ENCODE data around the gene CRACR2A.

The CRACR2A gene

DNA sequence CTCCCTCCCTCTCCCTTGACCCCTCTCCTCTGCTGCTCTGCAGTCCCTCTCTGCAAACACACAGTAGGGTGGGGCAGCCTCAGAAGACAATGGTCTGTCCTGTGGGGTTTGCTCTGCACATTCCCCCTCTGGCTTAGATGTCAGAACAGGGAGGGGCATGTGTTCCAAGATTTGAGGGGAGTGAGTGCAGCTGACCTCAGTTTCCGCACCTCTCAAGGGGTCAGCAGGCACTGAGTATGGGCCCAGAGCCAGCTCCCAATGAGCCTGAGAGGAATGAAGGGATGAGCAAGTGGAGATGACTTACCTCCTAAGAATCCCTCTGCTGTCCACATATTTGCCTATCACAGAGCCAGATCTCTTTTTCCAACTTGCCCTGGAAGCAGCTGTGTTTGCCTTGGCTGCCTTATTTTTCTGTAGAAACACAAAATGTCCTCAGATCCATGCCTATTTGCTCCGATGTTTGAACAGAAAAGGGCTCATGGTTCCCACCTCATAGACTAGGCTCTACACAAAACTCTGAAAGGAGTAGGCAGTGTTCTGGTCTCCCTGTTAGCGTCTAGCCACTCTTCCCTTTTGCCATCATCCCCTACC is 111.4 kb downstream of the CRACR2A start:
- no peak for DNase-seq

DNA sequence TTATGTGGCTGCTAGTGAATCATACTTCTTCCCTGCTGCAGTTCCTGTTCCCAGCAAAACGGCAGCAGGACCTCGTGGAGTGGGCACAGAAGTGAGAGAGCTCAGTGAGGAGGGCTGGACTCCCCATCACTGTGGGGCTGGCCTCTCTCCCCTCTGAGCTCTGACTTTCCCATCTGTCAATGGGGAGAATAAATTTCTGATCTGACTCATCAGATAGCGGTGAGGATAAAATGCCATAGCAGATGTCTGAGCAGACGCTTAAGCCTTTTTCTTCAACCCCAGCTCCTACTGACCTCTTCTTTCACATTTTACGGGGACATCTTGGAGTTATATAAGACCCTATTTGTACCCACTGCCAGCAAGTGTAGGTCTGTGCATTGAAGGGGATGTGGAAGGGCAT is 116.6 kb downstream of the CRACR2A start:
- DNase-seq: no peak

DNA sequence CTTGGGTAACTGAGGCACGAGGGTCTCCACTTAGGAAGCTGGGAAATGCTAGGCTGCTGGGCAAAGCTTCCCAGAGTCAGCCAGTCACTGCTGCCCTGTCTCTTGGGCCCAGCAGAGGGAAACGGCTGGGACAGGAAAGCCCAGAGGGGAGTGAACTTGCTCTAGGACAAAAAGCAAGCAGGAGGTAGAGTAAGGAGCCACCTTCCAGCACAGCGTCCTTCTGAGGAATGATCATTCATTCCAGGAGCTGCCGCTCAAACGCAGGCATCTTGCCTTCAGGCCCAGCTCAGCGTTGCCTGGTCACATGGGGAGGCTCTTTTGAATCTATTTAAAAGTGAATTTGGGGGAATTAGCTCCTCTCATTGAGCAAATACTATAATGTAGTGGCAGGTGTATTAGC is 118.6 kb downstream of the CRACR2A start:
- no peak for DNase-seq

DNA sequence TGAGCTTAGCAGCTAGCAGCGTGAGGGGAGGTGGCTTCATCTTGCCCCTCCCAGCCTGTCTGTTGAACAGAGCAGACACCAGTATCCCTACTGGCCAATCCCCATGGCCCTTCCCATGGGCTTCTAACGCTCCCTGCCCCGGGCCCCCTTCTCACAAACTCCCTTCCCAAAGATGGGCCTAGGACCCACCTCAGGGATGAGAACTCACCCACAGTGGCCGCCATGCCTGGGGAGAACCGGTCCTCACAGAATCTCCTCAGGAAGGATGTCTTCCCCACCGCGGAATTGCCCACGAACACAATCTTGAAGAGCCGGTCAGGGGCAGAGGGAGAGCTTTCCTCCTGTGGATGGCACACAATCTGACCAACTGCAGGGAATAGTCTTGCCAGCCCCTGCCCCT is 119.5 kb downstream of the CRACR2A start:
- DNase-seq: no peak

DNA sequence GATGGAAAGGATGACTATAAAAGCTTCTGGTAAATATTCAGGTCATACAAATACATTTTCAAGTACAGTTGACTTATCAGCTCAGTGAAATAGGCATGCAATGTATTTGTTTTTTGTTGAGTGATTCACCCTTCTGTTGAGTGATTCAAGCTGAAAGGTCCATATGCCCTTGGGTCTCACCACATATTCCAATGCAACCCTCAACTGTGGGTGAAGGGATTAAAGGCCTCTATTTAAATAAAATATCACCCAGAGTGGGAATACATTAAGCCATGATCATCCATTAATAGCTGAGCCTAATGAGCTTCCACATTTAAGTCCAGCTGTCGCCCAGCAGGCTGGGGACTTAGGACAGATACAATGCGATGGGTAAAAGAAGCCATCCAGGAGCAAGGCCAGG is 120.2 kb downstream of the CRACR2A start:
- no peak for DNase-seq

DNA sequence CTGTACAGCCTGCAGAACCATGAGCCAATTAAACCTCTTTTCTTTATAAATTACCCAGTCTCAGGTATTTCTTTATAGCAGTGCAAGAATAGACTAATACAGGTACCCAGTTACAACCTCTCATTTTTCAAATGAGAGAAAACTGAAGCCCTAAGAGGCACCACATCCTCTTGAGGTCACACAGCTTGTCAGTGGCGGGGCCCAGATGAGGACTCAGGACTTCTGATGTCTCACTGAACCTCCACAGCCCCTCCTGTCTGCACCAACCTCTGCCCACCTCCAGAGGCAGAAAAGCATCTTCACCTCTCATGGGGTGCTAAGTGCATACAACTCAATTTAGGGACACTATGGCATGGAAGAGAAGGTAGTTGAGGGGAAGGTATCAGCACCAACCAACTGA is 120.7 kb downstream of the CRACR2A start:
- no peak for DNase-seq

DNA sequence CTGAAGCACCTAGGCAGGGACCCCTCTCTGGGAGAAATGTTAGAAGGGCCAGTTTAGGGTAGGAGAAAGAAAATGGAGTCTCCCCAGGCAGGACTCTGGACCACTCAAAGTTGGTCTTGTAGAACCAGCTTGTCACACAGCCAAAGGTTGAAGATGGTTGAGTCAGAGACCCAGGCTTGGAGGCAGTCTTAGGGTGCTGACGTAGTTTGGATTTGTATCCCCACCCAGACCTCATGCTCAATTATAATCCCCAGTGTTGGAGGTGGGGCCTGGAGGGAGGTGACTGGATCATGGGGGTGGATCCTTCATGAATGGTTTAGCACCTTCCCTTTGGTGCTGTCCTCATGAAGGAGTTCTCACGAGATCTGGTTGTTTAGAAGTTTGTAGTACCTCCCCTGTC is 121.2 kb downstream of the CRACR2A start:
- DNase-seq: no peak

DNA sequence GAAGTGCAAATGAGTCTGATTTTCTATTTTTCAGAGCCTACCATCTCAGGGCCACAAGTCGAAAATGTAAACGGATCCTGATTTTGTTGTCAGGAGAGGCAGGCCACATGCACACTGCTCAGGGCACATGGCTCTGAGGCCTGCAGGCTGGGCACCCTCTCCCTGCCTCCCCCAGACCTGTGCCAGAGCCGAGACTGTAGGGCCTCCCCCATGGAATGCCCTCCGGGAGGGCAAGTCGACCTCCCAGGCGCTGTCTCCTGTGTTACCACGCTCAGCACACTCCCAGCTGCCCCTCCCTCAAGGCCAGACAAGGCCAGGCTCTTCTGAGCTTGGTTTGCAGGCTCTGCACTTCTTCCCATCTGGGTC is 121.7 kb downstream of the CRACR2A start:
- DNase-seq: no peak

DNA sequence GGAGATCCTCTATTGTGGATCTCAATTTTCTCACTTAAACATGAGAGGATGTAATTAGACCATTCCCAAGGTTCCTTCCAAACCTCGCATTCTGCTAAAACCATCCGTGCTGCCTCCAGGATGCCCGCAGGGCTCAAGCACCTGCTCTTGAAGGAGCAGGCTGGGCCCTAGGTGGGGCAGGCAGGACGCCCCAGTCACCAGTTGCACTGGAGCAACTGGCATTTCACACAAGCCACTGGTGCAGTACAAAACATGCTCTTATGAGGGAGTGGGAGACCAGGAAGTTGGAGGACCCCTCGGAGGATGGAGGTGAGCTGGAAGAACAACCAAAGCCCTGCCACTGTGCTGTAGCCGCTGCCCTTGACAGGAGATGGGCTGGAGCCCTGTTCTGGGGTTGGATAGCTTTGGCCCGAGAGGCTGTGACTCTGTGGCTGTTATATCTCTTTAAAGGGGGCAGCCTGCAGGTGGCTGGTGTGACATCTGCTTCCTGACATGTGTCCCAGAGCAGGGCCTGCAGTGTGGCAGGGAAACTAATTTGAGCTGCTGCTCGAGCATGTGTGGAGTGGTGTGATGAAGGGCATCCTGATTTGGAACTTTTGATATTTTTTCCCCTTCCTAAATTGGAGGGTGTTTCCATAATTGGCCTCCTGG is 122.2 kb downstream of the CRACR2A start:
- DNase-seq: no peak

DNA sequence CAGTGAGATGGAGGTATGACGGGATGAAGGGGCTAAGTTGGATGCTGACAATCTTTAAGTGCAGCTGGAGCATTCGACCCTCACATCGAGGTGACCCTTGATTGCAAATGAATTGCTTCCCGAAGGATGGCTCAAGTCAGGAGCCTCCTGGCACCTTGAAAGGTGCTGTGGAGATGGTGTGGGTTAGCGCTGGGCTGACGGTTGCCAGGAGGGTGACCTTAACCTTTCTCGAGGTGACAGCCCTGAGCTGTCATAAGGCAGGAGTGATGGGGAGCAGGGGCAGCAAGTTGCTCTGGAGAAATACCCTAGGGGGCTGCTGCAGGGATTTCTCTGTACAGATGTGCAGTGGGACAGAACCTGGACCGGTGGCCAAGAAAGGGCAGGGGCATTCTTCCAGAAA is 122.8 kb downstream of the CRACR2A start:
- no peak for DNase-seq

DNA sequence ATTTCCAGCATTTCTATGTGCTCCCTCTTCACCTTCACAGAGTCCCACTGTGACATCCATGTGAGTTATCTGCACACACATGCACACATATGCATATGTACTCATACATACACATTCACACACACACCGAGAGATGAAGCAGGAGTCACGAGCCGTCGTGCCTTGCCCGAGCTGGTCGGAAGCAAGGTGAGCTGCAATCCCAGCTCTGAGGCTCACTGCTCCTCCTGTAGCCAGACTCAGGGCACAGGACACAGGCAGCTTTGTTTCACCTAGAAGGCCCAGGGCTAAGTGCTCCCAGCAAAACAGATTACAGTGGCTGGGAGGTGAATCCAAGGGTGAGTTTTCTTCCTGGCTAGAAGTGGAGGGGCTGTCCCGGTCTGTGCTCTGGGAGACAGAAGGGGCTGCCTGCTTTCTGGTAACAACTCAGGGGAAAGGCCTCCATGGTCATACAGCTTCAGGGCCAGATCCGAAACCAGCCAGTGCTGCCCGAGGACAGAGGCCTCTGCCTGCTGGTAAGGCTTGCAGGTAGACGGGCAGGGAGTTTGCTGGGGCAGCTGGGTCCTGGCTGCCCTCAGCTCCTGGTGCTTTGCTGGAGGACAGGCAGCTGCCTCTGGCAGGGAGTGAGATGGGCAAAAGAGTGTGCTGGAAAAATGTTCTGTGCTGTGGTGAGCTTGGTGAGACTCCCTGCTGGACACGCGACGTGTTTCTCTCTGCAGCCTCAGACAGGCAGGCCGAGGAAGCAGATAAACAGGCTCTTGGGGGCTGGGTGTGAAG is 123.7 kb downstream of the CRACR2A start:
- no peak for DNase-seq

DNA sequence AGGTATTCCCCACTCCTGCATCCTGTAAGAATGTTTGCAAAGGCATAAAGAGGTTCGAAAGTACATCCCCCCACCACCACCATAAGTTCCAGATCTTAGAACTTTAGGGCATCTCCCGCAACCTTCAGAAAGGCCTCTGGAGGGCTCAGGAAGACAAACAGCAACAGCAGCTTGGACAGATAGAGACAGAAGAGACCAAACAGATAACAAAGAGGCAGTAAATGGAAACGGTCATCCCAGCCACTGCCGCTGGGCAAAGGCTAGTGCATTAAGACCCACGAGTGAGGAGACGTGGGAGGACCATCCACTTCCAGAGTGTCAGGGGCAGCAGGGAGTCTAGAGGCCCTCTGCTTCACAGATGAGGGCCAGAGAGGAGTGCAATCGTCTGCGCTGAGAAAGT is 124.3 kb downstream of the CRACR2A start:
- no peak for DNase-seq

DNA sequence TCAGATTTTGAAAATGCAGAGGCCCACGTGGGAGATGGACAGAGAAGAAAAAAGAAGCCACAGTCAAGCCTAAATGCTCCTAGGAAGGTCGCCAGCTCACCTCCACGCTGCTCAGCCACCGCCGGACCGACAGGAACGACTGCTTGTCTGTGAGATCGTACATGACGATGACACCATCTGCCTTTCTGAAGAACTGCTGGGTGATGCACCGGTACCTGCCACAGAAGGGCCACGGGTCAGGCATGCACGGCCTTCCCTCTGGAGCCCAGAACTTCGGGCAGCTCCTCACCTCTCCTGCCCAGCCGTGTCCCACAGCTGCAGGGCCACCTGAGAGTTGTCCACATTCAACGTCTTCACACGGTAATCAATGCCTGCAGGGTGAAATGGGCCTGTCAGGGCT is 125.6 kb downstream of the CRACR2A start:
- no peak for DNase-seq

DNA sequence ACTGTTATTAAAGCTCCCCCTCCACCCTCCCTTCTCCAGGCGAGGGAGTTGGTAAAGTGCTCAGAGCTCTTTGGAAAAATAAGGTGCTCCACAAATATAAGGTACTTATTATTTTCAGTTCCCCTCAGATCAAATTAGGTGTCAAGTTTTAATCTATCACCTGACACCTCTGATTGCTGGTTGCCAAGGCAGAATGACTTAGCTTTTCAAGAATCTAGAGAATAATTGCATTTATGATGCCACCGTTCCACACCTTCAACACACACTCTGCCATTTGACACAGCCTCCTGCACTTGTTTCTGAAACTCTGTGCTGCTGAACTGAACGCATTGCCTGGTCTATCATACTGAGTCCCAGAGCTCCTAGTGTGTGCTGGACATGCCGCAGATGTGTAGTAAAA is 128.6 kb downstream of the CRACR2A start:
- no peak for DNase-seq

DNA sequence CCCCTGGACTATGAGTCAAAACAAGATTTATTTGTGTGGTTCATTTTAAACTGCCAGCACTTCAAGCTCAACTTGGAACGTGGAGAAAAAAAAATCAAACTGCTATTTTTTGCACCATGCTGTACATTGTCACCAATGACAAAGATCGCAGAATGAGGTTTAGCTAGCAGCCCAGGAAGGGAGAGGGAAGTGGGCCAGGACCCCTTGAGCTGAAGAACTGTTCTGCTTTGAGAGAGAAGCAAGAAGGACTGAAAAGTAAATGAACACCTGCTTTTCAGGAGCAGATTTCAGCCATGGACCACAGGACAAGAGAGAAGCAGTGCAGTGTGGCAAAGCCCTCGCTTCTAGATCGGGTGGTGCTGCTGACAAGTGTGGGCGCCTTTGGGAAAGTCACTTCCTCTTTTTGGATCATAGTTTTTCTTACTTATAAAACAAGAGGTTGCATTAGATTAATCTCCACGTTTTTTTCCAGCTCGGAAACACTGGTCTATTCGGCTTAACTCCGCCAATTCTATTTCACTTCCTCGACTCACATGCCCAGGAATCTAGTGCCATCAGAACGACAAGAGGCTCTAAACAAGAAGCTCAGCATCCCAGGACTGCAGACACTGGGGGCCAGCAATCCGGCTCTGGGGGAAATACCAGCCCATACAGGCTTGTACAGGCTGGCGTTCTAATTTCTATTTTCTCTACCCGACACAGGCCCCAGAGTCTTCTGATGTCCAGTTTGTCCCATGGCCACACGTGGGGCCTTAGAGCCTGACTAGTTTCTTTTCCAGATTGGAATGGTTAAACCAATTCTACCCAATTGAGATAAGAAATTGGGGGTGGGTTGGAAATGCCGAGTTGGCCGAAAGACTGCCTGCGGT is 129.9 kb downstream of the CRACR2A start:
- no peak for DNase-seq

DNA sequence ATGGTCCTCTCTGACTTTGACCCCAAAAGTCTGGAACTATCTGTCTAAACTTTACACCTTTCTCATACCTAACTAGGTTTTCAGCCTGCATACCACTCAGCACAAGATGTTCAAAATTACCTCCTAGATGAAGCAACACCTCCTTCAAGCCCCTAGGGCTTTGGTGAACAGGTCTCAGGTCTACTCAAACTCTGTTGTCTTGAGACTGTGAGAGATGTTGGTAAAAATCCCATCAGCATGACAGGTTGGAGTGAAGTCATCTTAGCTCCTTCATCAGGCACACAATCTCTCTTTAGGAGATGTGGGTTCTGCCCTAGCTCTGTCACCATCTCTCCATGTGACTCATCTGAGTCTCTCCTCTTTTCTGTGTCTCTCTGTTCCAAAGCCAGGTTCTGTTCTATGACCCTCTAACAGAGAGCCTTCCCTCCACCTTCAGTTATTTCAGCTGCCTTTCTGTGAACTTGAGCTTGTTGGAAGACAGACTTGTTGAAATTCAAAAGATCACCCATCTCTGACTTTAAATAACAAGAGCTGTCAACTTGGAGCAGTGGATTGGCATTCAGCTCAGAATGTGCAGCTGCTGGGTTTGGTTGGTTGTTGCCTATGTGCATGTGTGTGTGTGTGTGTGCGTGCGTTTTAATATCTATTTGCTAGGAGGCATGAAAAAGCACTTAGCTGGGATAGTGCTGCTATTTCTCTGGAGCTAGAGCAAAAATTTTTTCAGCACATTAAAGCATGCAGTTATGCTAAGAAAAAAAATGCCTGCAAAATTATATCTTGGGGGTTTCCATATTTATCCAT is 130.7 kb downstream of the CRACR2A start:
- DNase-seq: no peak

DNA sequence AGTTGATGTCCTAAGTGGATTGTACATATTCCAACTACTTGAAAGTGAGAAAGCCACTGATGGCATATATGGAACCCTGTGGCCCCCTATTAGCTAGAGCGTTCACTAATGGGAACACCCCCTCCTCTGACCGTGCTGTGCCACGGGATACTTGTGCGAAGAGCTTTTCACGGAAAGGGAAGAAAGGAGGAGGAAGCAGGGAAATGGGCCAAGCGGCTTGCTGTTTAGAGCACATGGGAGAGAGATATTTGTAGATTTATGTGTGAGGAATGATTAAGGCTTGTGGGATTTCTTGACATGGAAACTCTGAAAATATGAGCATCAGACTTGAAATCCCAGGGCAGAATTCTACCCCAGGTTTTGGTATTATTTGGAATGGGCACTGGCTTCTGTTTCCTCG is 132.1 kb downstream of the CRACR2A start:
- no peak for DNase-seq

DNA sequence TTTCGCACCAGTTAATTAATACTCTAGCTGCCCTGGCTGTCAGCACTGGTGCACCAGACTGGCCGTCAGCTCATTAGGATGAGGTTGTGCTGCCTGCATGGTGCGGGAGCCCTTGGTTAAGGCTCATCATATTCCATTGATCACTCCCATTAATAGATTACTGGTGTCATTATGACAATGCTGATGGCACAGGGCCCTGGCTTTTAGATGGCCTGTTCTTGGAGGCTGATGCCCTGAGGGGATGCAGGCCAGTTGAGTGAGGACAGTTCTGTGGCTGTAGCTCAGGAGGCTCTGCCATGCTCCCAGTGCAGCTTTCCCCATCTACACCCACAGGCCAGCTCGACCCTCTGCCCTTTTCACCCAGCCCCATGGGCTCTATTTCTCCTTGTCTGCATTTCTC is 135.3 kb downstream of the CRACR2A start:
- no peak for DNase-seq

DNA sequence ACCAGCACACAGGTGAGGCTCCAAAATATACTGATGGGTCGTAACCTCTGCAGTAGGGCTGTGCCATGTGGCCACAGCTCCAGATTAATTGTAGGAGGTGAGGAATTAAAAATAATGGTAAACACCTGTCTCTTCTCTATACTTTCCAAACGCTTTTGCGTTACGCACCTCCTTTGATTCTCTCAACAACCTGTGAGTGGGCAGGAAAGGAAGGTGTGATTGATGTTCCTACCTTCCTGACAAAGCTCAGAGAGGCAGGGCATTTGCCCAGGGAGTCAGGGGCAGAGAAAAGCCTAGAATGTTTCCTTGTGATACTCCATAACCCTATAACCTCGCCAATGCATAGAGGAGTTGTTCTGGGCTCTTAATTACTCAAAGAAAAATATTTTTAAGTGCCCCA is 137.0 kb downstream of the CRACR2A start:
- DNase-seq: no peak

DNA sequence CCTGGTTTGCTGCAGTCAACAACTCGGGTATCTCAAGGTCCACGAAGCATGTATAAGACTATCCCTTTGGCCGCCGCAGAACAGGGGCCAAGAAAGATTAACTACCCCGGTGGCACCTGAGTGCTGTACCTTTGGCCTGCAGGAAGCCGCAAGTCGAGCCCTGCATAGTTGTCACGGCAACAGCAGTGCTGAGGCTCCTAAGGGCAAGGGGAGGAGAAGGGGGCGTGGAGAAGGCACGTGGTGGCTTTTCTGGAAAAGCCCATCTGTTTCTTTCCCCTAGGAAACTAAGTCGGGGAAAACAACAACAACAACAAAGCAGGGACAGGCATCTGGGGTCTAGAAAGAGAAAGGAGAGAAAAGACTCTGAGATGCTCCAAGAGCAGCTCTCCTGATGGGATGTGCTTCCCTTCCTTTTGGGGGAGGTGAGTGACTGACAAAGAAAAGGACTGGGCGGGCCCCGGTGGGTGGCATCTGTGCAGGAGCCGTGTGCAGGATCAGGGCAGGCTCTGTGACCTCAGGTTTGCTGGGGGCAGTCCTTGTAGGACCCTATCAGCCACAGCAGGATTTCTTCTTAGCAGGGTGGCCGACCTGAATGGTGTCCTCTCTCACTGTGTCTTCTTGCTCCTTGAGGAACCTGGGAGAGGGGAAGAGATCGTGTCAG is 138.0 kb downstream of the CRACR2A start:
- DNase-seq: no peak

DNA sequence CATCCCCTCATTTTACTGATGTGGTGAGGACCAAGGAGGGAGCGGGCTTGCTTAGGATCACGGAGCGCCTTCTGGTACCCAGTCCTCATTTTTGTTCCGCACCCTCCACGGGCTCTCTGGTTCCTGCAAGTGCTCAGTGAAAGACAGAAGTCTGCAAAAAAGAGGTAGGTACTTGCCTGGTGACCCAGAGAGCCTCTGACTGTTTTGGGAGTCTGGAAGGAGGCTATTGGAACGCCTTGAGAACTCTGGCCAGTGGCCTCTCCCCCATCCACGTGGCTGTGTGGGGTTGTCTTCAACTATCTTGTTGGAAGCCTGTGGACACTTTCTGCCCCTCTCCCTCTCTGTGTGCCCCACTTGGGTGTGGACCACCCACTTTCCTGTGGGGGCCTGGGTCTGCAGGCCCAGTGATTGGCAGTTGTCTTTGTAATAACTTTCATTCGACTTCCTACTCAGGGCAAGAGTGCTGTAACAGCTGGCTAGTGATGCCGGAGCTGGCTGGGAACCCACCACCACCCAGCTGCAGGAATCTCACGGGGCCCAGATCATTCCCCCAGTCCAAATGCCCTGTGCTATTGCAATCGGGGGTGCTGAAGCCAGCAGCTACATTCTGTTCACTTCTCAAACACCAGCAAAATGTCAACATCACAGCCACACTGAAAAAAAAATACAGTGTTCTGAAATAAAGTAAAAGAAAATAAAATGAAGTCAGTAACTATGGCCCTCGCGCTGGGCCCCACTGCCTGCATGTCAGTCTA is 139.1 kb downstream of the CRACR2A start:
- no peak for DNase-seq

All from NCI-H1105 treated with DMSO at 0.1 percent for 48 hours (cell line).